ENCODE results near the gene IL17RC.

Gene IL17RC

DNA sequence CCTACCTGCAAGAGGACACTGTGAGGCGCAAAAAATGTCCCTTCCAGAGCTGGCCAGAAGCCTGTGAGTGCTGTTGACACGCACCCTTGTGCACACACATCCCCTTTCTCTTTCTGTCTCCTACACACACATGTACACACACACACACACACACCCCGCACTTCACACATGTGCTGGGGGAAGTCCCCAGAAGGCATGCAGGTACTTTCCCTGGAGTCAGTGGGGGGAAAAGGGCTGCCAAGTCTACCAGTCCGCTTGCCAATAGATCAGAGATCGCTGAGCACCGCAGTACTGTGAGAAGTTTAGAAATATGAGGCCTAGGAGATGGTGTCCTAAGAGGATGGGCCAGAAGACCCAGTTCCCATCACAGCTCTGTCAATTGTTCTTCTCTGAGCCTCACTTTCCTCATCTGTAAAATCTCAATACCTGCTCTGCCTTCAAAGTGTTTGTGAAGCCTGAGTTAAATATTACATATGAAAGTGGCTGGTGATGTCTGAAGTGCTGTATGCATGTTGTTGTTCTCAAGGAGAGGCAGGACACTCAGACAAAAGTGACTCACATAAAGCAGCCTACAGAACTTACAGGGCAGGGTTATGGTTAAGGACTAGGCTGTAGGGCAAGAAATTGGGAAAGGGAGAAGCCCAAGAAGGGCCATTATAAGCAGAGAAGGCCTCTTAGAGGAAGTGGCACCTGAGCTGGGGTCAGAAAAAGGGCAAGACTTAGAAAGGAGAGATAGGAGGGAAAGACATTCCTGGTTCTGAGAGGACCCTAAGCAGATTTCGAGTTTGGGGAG lies 7.5 kb upstream of the IL17RC start:
- TF ChIP-seq, protein P1, sequence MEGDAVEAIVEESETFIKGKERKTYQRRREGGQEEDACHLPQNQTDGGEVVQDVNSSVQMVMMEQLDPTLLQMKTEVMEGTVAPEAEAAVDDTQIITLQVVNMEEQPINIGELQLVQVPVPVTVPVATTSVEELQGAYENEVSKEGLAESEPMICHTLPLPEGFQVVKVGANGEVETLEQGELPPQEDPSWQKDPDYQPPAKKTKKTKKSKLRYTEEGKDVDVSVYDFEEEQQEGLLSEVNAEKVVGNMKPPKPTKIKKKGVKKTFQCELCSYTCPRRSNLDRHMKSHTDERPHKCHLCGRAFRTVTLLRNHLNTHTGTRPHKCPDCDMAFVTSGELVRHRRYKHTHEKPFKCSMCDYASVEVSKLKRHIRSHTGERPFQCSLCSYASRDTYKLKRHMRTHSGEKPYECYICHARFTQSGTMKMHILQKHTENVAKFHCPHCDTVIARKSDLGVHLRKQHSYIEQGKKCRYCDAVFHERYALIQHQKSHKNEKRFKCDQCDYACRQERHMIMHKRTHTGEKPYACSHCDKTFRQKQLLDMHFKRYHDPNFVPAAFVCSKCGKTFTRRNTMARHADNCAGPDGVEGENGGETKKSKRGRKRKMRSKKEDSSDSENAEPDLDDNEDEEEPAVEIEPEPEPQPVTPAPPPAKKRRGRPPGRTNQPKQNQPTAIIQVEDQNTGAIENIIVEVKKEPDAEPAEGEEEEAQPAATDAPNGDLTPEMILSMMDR (IDR thresholded peaks at IDR 0.05; ENCODE audit: low read depth, low read length) = no peak
- no peak for DNase-seq (ENCODE audit: low read depth, low spot score)
- in situ Hi-C loops (cut with HindIII; ENCODE audit: low sequenced_read_pairs) = no loop called here
- no peak overlapping the region for H3K4me3 ChIP-seq (ENCODE audit: low read depth, low read length)

DNA sequence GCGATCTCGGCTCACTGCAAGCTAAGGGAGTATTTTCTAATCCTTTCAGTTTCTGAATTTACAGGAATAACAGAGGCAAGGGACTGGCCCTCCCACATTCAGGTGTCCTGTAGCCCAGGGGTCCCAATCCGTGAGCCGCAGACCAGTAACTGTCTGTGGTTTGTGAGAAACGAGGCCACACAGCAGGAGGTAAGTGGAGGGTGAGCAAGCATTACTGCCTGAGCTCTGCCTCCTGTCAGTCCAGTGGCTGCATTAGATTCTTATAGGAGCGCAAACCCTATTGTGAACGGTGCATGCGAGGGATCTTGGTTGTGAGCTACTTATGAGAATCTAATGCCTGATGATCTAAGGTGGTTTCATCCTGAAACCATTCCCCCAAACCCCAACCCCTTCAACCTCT lies 5.0 kb upstream of the IL17RC start:
- DNase-seq (ENCODE audit: low read depth, low spot score) = no peak
- H3K4me3 ChIP-seq (ENCODE audit: low read depth, low read length) = no peak overlapping the region
- TF ChIP-seq, protein P1 (IDR thresholded peaks at IDR 0.05; ENCODE audit: low read depth, low read length) = no peak
- in situ Hi-C loops (cut with HindIII; ENCODE audit: low sequenced_read_pairs) = no loop called here

DNA sequence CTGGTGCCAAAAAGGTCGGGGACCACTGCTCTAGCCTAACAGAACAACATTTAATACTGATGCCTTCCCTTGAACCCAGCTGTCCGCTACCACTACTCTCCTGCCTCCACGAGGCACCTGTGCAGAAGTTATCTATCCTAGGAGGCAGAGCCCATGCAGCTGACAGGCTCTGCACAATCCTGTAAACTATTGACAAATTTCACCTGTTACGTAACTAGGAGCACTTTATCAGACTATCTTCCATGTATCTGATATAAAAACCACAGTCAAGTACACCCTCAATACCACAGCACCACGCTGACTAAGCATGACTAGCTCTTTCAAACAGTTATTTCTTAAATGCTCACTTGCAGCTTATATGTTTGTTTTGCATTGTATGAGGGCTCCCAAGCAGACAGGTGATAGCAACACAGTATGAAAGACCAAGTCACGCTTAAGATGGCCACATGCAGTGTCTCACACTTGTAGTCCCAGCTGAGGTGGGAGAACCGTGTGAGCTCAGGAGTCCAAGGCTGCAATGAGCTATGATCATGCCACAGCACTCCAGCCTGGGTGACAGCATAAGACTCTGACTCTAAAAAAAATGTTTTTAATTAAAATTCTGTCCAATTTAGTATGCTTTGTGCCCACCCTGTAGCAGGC lies 4.5 kb upstream of the IL17RC start:
- H3K4me3 ChIP-seq (ENCODE audit: low read depth, low read length) = no peak overlapping the region
- DNase-seq (ENCODE audit: low read depth, low spot score) = peak; percentile 62
- in situ Hi-C loops (cut with HindIII; ENCODE audit: low sequenced_read_pairs) = no loop called here
- TF ChIP-seq, protein P1 (IDR thresholded peaks at IDR 0.05; ENCODE audit: low read depth, low read length) = no peak

DNA sequence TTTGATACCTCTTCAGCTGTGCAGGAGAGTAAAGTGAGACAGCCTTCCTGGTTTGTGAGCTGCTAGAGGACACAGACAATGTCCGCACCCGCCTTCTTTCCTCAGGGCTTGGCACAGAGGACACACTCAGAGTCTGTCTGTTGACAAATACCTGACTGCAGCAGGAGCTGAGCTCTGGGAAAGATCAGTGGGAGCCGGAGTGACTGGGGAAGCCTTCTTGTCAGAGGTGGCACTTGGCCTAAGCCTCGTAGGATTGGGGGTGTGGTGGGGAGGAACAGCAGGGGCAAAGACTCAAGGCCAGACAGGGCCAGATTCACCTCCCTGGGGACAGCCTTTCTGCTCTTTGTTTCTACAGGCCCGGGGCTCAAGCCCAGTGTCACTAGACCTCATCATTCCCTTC lies 3.3 kb upstream of the IL17RC start:
- H3K4me3 ChIP-seq (ENCODE audit: low read depth, low read length) = no peak overlapping the region
- TF ChIP-seq, protein P1 (IDR thresholded peaks at IDR 0.05; ENCODE audit: low read depth, low read length) = no peak
- no peak for DNase-seq (ENCODE audit: low read depth, low spot score)
- in situ Hi-C loops (cut with HindIII; ENCODE audit: low sequenced_read_pairs) = no loop called here

DNA sequence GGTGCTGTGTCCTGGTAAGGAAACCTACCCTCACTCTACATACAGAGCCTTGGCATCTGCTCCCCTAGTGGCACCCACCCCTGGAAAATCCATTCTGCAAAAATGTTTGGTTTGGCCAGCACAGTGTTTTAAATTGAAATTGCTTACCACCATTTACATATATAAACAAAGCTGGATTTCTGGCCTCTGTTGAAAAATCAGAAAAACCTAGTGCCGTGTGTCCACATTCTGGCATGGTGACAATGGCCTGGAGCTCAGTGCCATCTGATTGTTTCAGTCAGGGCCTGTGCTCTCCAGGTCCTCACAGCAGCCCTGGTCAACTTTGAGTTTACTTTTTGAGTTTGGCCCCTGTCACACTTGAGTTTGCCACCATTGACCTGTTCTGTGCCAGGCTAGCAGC lies 2.9 kb upstream of the IL17RC start:
- in situ Hi-C loops (cut with HindIII; ENCODE audit: low sequenced_read_pairs) = no loop called here
- TF ChIP-seq, protein P1 (IDR thresholded peaks at IDR 0.05; ENCODE audit: low read depth, low read length) = no peak
- DNase-seq (ENCODE audit: low read depth, low spot score) = no peak
- no peak overlapping the region for H3K4me3 ChIP-seq (ENCODE audit: low read depth, low read length)

DNA sequence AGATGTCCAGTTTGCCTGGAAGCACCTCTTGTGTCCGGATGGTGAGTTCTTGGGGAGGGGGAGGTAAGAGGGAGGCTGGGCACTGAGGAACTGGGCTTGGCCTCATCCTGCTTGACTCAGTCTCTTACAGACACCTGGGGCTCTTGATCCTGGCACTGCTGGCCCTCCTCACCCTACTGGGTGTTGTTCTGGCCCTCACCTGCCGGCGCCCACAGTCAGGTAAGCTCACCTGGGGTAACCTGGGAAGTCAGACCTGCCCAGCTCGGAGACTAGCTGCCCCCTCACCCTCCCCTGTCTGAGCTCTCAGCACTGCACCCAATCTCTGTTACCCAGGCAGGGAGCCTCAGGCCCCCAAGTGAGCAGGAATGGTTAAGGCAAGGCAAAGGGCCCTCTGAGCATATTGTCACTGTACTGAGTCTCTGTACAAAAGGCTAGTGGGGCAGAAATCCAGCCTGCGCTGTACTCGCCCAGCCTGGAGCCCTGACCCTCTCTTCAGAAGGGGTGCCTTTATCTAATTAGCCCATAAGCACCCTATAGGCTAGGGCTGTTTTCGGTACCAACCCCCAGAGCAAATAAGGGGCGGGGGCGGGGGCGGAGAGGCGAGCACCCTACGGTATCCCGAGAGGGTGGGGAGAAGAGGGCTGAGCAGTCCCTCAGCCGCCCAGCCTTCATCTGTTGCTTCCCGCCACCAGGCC lies 2.2 kb upstream of the IL17RC start:
- H3K4me3 ChIP-seq (ENCODE audit: low read depth, low read length) = no peak overlapping the region
- DNase-seq (ENCODE audit: low read depth, low spot score) = no peak
- TF ChIP-seq, protein P1 (IDR thresholded peaks at IDR 0.05; ENCODE audit: low read depth, low read length) = no peak
- in situ Hi-C loops (cut with HindIII; ENCODE audit: low sequenced_read_pairs) = no loop called here

Data from astrocyte of the spinal cord (primary cell).